HEK293 (cell line): ENCODE results near the gene GABPB1.

Experiments
- GLI2 ChIP-seq: fragments of 450-650 bp; formaldehyde crosslinking; IDR thresholded peaks from 2 replicates; pipeline ENCODE4; 2017; ENCODE audit warnings: missing biosample characterization, missing genetic modification characterization, low read depth, borderline replicate concordance
- GLIS1 ChIP-seq: fragments of 450-650 bp; formaldehyde crosslinking; IDR thresholded peaks from 2 replicates; pipeline ENCODE4 v1.5.1; 2016; ENCODE audit warnings: missing biosample characterization, missing genetic modification characterization
- KLF1 ChIP-seq: fragments of 450-650 bp; formaldehyde crosslinking; IDR thresholded peaks from 2 replicates; pipeline ENCODE4 v1.5.1; 2016; ENCODE audit warnings: missing biosample characterization, missing genetic modification characterization
- KLF9 ChIP-seq: fragments of 450-650 bp; formaldehyde crosslinking; IDR thresholded peaks from 2 replicates; pipeline ENCODE4 v1.5.1; 2016; ENCODE audit warnings: missing biosample characterization, missing genetic modification characterization, low read depth
- SALL2 ChIP-seq: fragments of 450-650 bp; formaldehyde crosslinking; IDR thresholded peaks from 2 replicates; pipeline ENCODE4 v1.5.0; 2017; ENCODE audit warnings: missing biosample characterization, mild to moderate bottlenecking, missing genetic modification characterization, borderline replicate concordance
- SP7 ChIP-seq: fragments of 450-650 bp; formaldehyde crosslinking; IDR thresholded peaks from 2 replicates; pipeline ENCODE4 v1.5.1; 2016; ENCODE audit warnings: missing biosample characterization, missing genetic modification characterization
- ZNF10 ChIP-seq: fragments of 450-650 bp; formaldehyde crosslinking; IDR thresholded peaks from 2 replicates; pipeline ENCODE4 v1.5.1; 2017; ENCODE audit warnings: missing biosample characterization, missing genetic modification characterization
- ZNF133 ChIP-seq: fragments of 450-650 bp; formaldehyde crosslinking; IDR thresholded peaks from 2 replicates; pipeline ENCODE4 v1.5.1; 2016; ENCODE audit warnings: missing biosample characterization, missing genetic modification characterization
- ZNF24 ChIP-seq: fragments of 450-650 bp; formaldehyde crosslinking; IDR thresholded peaks from 2 replicates; pipeline ENCODE4 v1.5.1; 2016; ENCODE audit warnings: missing biosample characterization, missing genetic modification characterization
- ZNF248 ChIP-seq: fragments of 450-650 bp; formaldehyde crosslinking; IDR thresholded peaks from 2 replicates; pipeline ENCODE4 v1.5.1; 2017; ENCODE audit warnings: missing biosample characterization, missing genetic modification characterization
- ZNF311 ChIP-seq: fragments of 450-650 bp; formaldehyde crosslinking; IDR thresholded peaks from 2 replicates; pipeline ENCODE4 v1.5.1; 2017; ENCODE audit warnings: missing biosample characterization, missing genetic modification characterization, borderline replicate concordance
- ZNF324 ChIP-seq: fragments of 450-650 bp; formaldehyde crosslinking; IDR thresholded peaks from 2 replicates; pipeline ENCODE4 v1.5.1; 2016; ENCODE audit warnings: missing biosample characterization, missing genetic modification characterization
- ZNF341 ChIP-seq: fragments of 450-650 bp; formaldehyde crosslinking; IDR thresholded peaks from 2 replicates; pipeline ENCODE4; 2016; ENCODE audit warnings: low read depth, missing biosample characterization, missing genetic modification characterization
- ZNF571 ChIP-seq: fragments of 450-650 bp; formaldehyde crosslinking; IDR thresholded peaks from 2 replicates; pipeline ENCODE4 v1.5.0; 2017; ENCODE audit warnings: missing biosample characterization, missing genetic modification characterization
- ZNF629 ChIP-seq: fragments of 450-650 bp; formaldehyde crosslinking; IDR thresholded peaks from 2 replicates; pipeline ENCODE4 v1.5.1; 2017; ENCODE audit warnings: missing biosample characterization, missing genetic modification characterization
- ZNF660 ChIP-seq: fragments of 450-650 bp; IDR thresholded peaks from 2 replicates; pipeline ENCODE4 v1.5.1; 2018; ENCODE audit warnings: missing biosample characterization, mild to moderate bottlenecking, missing genetic modification characterization
- TF ChIP-seq, protein P1 (sequence below): fragments of 450-650 bp; formaldehyde crosslinking; IDR thresholded peaks from 2 replicates; pipeline ENCODE4 v1.5.1; 2016; ENCODE audit warnings: missing biosample characterization, missing genetic modification characterization
- TF ChIP-seq, protein P2 (sequence below): fragments of 450-650 bp; formaldehyde crosslinking; IDR thresholded peaks from 2 replicates; pipeline ENCODE4 v1.5.1; 2017; ENCODE audit warnings: missing biosample characterization, mild to moderate bottlenecking, missing genetic modification characterization, moderate library complexity
- TF ChIP-seq, protein P3 (sequence below): fragments of 450-650 bp; IDR thresholded peaks from 2 replicates; pipeline ENCODE4 v1.5.1; 2018; ENCODE audit warnings: missing biosample characterization, mild to moderate bottlenecking, missing genetic modification characterization
- TF ChIP-seq, protein P4 (sequence below): fragments of 450-650 bp; formaldehyde crosslinking; IDR thresholded peaks from 2 replicates; pipeline ENCODE4 v1.5.1; 2017; ENCODE audit warnings: missing biosample characterization, missing genetic modification characterization
- TF ChIP-seq, protein P5 (sequence below): fragments of 450-650 bp; formaldehyde crosslinking; IDR thresholded peaks from 2 replicates; pipeline ENCODE4 v1.5.1; 2017; ENCODE audit warnings: missing biosample characterization, missing genetic modification characterization
- TF ChIP-seq, protein P6 (sequence below): IDR thresholded peaks from 2 replicates; pipeline ENCODE4 v1.6.1; 2011; ENCODE audit warnings: mild to moderate bottlenecking, low read depth, low read length, borderline replicate concordance
- TF ChIP-seq, protein P7 (sequence below): fragments of 450-650 bp; formaldehyde crosslinking; IDR thresholded peaks from 2 replicates; pipeline ENCODE4 v1.5.1; 2016; ENCODE audit warnings: missing biosample characterization, missing genetic modification characterization
- TF ChIP-seq, protein P8 (sequence below): fragments of 450-650 bp; formaldehyde crosslinking; IDR thresholded peaks from 2 replicates; pipeline ENCODE4 v1.5.1; 2016; ENCODE audit warnings: missing biosample characterization, missing genetic modification characterization

Gene GABPB1

DNA sequence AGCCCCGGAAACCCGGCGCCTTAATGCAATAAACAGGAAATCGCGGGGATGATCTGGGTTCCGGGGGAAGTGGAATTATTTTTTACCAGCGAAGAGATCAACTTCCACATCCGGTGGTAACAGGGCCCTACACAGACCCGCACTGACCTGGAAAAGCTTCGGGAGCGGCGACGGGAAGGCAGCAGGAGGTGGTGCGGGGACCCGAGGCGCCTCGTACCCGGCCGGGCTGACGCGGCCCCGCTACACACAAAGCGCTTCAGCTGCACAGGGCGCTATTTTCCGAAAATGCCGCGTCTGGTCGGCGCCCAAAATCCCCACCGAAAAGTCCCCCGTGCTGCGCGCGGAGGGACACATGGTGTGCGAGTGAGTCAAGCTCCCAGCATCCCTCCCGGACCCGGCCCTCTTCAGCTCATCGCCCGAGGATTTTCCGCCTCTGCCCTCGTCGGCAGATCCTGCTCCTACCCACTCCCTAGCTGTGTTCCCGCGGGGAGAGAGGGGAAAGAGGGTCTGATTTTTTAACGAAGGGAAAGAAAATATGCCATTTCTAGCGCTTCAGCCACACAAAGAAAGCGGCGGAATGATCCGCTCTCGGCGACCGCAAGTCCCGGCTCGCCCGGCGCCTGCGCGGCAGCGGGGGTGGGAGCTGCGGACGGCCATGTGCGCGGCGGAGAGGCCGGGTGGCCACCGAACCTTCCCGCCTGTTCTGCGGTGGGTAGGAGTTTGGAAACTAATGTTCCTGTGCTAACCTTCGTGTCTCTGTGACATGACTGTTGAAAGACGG lies at the start of gene GABPB1 (continued):
- TF ChIP-seq ZNF133 (tag by site-specific recombination): no peak
- TF ChIP-seq ZNF10 (tag by site-specific recombination): 0 out of 2 replicates have a peak, but pooled peaks have one; percentile 11
- peak; percentile 40 for TF ChIP-seq ZNF660
- TF ChIP-seq KLF1 (tag by site-specific recombination): peak; percentile 19; the same call in 1 of the 2 replicates
- TF ChIP-seq, protein P1, sequence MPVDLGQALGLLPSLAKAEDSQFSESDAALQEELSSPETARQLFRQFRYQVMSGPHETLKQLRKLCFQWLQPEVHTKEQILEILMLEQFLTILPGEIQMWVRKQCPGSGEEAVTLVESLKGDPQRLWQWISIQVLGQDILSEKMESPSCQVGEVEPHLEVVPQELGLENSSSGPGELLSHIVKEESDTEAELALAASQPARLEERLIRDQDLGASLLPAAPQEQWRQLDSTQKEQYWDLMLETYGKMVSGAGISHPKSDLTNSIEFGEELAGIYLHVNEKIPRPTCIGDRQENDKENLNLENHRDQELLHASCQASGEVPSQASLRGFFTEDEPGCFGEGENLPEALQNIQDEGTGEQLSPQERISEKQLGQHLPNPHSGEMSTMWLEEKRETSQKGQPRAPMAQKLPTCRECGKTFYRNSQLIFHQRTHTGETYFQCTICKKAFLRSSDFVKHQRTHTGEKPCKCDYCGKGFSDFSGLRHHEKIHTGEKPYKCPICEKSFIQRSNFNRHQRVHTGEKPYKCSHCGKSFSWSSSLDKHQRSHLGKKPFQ (tag by site-specific recombination): peak; percentile 87
- TF ChIP-seq ZNF24 (tag by site-specific recombination): peak; percentile 82; the same call in 1 of the 2 replicates
- no peak for TF ChIP-seq SALL2
- TF ChIP-seq, protein P2, sequence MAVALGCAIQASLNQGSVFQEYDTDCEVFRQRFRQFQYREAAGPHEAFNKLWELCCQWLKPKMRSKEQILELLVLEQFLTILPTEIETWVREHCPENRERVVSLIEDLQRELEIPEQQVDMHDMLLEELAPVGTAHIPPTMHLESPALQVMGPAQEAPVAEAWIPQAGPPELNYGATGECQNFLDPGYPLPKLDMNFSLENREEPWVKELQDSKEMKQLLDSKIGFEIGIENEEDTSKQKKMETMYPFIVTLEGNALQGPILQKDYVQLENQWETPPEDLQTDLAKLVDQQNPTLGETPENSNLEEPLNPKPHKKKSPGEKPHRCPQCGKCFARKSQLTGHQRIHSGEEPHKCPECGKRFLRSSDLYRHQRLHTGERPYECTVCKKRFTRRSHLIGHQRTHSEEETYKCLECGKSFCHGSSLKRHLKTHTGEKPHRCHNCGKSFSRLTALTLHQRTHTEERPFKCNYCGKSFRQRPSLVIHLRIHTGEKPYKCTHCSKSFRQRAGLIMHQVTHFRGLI (tag by site-specific recombination): 0 out of 2 replicates have a peak, but pooled peaks have one; percentile 45
- peak; percentile 59; the same call in 1 of the 2 replicates for TF ChIP-seq KLF9 (tag by site-specific recombination)
- TF ChIP-seq ZNF571 (tag by site-specific recombination): no peak
- TF ChIP-seq, protein P3, sequence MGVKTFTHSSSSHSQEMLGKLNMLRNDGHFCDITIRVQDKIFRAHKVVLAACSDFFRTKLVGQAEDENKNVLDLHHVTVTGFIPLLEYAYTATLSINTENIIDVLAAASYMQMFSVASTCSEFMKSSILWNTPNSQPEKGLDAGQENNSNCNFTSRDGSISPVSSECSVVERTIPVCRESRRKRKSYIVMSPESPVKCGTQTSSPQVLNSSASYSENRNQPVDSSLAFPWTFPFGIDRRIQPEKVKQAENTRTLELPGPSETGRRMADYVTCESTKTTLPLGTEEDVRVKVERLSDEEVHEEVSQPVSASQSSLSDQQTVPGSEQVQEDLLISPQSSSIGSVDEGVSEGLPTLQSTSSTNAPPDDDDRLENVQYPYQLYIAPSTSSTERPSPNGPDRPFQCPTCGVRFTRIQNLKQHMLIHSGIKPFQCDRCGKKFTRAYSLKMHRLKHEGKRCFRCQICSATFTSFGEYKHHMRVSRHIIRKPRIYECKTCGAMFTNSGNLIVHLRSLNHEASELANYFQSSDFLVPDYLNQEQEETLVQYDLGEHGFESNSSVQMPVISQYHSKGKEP (tag by site-specific recombination): no peak
- TF ChIP-seq, protein P4, sequence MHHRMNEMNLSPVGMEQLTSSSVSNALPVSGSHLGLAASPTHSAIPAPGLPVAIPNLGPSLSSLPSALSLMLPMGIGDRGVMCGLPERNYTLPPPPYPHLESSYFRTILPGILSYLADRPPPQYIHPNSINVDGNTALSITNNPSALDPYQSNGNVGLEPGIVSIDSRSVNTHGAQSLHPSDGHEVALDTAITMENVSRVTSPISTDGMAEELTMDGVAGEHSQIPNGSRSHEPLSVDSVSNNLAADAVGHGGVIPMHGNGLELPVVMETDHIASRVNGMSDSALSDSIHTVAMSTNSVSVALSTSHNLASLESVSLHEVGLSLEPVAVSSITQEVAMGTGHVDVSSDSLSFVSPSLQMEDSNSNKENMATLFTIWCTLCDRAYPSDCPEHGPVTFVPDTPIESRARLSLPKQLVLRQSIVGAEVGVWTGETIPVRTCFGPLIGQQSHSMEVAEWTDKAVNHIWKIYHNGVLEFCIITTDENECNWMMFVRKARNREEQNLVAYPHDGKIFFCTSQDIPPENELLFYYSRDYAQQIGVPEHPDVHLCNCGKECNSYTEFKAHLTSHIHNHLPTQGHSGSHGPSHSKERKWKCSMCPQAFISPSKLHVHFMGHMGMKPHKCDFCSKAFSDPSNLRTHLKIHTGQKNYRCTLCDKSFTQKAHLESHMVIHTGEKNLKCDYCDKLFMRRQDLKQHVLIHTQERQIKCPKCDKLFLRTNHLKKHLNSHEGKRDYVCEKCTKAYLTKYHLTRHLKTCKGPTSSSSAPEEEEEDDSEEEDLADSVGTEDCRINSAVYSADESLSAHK (tag by site-specific recombination): peak; percentile 53; the same call in 1 of the 2 replicates
- TF ChIP-seq GLI2 (tag by site-specific recombination): no peak
- TF ChIP-seq, protein P5, sequence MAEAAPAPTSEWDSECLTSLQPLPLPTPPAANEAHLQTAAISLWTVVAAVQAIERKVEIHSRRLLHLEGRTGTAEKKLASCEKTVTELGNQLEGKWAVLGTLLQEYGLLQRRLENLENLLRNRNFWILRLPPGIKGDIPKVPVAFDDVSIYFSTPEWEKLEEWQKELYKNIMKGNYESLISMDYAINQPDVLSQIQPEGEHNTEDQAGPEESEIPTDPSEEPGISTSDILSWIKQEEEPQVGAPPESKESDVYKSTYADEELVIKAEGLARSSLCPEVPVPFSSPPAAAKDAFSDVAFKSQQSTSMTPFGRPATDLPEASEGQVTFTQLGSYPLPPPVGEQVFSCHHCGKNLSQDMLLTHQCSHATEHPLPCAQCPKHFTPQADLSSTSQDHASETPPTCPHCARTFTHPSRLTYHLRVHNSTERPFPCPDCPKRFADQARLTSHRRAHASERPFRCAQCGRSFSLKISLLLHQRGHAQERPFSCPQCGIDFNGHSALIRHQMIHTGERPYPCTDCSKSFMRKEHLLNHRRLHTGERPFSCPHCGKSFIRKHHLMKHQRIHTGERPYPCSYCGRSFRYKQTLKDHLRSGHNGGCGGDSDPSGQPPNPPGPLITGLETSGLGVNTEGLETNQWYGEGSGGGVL (tag by site-specific recombination): peak; percentile 27; the same call in 1 of the 2 replicates
- TF ChIP-seq, protein P6, sequence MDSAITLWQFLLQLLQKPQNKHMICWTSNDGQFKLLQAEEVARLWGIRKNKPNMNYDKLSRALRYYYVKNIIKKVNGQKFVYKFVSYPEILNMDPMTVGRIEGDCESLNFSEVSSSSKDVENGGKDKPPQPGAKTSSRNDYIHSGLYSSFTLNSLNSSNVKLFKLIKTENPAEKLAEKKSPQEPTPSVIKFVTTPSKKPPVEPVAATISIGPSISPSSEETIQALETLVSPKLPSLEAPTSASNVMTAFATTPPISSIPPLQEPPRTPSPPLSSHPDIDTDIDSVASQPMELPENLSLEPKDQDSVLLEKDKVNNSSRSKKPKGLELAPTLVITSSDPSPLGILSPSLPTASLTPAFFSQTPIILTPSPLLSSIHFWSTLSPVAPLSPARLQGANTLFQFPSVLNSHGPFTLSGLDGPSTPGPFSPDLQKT: no peak
- no peak for TF ChIP-seq ZNF248
- TF ChIP-seq, protein P7, sequence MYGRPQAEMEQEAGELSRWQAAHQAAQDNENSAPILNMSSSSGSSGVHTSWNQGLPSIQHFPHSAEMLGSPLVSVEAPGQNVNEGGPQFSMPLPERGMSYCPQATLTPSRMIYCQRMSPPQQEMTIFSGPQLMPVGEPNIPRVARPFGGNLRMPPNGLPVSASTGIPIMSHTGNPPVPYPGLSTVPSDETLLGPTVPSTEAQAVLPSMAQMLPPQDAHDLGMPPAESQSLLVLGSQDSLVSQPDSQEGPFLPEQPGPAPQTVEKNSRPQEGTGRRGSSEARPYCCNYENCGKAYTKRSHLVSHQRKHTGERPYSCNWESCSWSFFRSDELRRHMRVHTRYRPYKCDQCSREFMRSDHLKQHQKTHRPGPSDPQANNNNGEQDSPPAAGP (tag by site-specific recombination): peak; percentile 86
- TF ChIP-seq GLIS1 (tag by site-specific recombination): peak; percentile 55; the same call in 1 of the 2 replicates
- no peak for TF ChIP-seq ZNF311 (tag by site-specific recombination)
- TF ChIP-seq ZNF324 (tag by site-specific recombination): peak; percentile 87
- TF ChIP-seq ZNF629 (tag by site-specific recombination): peak; percentile 80
- TF ChIP-seq, protein P8, sequence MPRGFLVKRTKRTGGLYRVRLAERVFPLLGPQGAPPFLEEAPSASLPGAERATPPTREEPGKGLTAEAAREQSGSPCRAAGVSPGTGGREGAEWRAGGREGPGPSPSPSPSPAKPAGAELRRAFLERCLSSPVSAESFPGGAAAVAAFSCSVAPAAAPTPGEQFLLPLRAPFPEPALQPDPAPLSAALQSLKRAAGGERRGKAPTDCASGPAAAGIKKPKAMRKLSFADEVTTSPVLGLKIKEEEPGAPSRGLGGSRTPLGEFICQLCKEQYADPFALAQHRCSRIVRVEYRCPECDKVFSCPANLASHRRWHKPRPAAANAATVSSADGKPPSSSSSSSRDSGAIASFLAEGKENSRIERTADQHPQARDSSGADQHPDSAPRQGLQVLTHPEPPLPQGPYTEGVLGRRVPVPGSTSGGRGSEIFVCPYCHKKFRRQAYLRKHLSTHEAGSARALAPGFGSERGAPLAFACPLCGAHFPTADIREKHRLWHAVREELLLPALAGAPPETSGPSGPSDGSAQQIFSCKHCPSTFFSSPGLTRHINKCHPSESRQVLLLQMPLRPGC: peak; percentile 79
- TF ChIP-seq SP7 (tag by site-specific recombination): peak; percentile 91
- peak; percentile 49; the same call in 1 of the 2 replicates for TF ChIP-seq ZNF341
